ENCODE measurements around the gene DPP8.
"Not testable (repeated sequence)": the region's sequence is repeated elsewhere in the genome, so short reads cannot be mapped to it uniquely, and the experiment has no call there.

DPP8 gene

GRCh38 chr15:65516997-65517865, at the start of gene DPP8:
Gene DPP8 (minus strand): TSS chr15:65517689. CDS start chr15:65512553, 5,136 bp downstream.
- DNase-seq = peak; percentile 95

DNA sequence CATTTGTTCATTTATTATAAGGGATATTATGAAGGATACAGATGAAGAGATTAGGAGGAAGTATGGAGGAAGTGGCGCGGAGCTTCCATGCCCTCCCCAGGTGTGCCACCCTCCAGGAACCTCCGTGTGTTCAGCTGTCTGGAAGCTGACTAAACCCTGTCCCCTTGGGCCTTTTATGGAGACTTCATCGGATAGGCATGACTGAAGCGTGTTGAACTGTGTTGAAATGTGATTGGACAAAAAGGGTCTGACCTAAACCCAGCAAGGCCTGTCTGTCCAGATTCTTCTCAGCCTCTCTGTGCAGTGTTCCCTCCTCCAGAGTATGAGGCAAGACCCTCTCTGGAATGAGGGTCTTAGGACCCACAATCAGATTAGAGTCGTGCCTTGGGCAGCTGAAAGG, 44.4 kb upstream of the DPP8 start:
- DNase-seq = no peak

DNA sequence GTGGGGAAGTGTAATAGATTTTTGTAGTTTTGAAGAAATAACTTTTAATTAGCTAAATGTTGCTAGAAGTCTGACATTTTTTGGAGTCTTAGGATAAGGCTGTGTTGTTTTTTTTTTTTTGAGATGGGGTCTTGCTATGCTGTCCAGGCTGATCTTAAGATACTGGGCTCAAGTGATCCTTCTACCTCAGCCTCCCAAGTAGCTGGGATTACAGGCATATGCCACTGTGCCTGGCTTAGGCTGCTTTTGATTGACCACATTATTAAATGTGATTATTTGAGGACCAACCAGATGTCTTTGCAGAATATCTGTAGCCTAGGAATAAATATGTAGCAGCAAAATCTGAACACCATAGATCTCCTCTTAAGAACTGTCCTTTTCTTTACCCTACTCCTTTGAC, 42.5 kb upstream of the DPP8 start:
- DNase-seq = no peak

DNA sequence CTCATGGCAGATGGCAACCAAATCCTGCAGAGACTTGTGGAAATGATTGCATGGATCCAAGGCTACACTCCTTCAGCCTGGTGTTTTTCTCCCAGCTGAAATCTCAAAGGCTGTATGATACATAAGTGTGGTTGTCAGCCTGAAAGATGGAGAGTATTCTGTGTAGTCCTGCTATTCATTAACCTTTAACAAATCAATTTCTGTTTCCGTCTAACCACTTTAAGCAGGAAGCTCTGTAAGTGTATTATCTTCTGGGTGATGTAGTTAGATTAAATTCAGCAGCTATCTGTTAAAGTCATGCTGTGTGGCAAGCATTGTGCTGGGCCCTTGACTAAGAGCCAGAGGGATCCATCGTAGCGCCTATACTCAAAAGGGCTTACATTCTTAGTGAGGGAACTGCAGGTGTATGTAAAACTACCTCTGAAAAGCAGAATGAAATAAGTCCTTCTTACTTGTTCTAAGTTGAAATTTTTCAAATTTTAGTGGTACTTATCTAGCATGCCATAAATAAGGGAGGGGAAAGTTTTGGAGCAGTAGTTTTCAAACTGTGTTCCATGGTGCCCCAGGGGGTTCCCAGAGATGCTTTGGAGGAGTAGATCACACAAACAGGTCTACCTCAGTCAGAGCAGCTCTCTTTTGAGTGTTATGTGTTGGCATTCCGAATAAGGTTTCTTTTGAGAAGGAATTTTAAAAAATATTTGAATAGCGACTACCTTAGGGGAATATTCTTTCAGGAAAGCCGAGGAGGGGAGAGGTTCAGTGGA, 41.7 kb upstream of the DPP8 start:
- no peak for DNase-seq

DNA sequence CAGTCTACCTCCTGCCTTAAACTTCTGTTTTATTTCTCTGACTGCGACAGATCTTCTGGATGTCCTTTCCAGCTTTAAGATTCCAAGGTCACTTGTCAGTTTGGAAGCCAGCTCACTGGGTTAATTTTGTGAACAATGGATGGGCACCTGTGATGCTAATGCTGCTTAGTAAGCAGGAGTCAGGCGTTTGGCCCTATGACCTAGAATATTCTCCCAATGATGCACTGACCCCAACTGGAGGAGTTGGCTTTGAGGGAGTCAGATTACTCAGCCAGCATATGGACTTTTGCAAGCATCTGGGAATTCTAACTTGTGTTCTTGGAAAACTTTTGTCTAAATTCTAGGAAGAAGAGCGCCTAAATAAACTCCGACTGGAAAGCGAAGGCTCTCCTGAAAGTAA, 40.8 kb upstream of the DPP8 start:
- DNase-seq = no peak

DNA sequence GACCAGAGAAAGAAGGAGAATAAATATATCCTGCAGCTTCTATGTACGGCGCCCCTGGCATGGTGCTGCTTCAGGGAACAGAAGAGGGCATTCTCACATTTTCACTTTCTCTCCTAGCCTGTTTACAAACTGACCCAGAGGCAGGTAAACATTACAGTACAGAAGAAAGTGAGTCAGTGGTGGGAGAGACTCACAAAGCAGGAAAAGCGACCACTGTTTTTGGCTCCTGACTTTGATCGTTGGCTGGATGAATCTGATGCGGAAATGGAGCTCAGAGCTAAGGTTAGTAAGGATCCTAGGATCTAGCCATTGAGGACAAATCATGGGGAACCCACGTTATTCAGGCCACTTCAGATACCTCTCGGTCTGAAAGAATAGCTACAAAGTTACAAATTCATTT, 39.1 kb upstream of the DPP8 start:
- no peak for DNase-seq

DNA sequence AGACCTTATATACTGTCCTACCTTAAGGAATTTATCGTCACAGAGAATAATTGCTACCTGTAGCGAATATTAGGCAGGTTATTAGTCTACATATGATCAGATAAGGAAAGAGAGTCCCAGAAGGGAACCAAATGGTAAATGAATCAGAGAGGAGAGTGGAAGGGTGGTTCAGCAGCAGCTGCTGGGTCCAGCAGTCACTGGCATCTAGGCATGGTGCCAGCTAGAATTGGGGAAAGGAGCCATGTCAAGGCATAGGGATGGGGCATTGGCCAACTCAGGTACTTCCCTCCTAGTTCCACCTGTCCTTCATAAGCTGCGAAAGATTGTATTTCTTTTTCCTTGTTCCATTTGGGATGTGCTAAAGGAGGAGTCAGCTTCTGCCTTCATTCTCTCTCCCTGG, 36.2 kb upstream of the DPP8 start:
- no peak for DNase-seq

GRCh38 chr15:65552851-65553250, 35.4 kb upstream of the DPP8 start:
- not testable (repeated sequence) for DNase-seq

DNA sequence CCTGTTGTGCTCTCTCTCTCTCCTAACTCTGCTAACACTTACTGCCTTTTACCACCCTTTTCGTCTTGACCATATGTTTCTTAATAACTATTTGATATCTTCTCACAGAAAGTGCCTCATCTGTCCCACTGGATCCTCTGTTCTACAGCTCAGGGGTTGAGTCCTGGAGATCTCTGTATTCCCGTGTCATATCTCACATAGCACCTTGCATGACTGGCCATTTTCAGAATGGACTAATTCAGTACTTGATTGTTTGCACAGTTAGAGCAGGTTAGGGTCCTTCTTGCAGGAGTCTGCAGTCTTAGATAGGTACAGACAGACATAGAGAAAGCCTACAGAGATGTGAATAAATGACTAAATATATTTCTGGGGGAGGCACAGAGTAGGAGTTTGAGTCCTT, 33.7 kb upstream of the DPP8 start:
- DNase-seq = no peak

GRCh38 chr15:65550681-65551098, 33.2 kb upstream of the DPP8 start:
- DNase-seq = no peak

- not testable (repeated sequence) for DNase-seq
Measured at GRCh38 chr15:65549288-65549687, 31.8 kb upstream of the DPP8 start.

- DNase-seq = no peak
Measured at GRCh38 chr15:65547841-65548240, 30.4 kb upstream of the DPP8 start.

DNA sequence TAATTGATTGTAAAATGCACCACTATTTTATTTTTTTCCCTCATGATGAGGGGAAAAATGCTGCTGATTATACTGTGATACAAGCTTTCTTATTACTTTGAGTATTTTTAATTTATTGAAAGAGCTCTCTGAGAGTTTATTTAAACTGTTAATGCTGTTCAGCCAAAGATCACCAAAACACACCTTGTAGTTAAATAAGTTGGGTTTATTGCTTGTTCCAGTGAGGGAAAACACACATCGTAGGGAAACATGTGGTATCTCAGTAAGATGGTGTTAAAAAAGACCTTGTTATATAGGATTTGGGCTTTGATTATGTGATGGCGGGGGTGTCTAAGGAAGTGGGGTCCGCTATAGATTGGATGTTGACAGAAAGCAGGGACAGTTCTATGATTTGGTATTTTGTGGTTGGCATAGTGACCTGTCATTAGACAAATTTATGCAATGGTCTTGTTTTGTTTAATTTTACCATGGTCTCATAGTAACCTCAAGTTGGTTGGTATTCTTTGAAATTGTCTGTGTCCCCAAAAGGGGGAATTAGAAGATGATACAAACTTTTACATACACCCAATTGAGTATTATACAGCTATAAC, 23.8 kb upstream of the DPP8 start:
- no peak for DNase-seq

GRCh38 chr15:65540314-65540713, 22.8 kb upstream of the DPP8 start:
- no peak for DNase-seq

DNA sequence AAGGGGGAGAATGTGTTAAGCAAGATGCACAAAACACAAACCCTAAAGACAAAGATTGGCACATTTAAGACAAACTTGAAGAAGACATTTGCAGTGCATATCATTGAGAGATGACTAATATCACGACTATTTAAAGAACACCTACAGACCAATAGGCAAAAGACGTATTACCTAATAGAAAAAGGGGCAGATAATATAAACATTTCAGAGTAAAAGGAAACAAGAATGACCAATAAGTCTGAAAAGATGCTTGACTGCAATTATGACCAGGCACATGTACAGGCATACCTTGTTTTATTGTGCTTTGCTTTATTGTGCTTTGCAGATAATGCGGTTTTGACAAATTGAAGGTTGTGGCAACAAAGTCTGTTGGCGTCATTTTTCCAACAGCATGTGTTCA, 17.7 kb upstream of the DPP8 start:
- DNase-seq = no peak

GRCh38 chr15:65533057-65533756, 15.7 kb upstream of the DPP8 start:
- DNase-seq = no peak

DNA sequence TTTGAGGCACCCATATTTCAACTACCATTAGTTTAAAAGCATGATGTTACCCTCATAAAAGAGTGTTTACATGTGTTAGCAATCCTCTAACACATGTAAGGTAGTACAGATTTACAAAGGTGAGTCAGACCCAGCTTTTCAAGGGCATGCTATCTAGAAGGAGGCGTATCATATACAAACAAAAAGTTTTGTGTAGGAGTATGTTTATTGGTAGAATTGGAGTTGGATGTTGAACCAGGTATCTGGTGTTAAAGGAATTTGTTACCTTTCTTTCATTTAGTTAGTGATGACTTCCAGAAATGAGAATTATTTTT, 15.2 kb upstream of the DPP8 start:
- DNase-seq = no peak

DNA sequence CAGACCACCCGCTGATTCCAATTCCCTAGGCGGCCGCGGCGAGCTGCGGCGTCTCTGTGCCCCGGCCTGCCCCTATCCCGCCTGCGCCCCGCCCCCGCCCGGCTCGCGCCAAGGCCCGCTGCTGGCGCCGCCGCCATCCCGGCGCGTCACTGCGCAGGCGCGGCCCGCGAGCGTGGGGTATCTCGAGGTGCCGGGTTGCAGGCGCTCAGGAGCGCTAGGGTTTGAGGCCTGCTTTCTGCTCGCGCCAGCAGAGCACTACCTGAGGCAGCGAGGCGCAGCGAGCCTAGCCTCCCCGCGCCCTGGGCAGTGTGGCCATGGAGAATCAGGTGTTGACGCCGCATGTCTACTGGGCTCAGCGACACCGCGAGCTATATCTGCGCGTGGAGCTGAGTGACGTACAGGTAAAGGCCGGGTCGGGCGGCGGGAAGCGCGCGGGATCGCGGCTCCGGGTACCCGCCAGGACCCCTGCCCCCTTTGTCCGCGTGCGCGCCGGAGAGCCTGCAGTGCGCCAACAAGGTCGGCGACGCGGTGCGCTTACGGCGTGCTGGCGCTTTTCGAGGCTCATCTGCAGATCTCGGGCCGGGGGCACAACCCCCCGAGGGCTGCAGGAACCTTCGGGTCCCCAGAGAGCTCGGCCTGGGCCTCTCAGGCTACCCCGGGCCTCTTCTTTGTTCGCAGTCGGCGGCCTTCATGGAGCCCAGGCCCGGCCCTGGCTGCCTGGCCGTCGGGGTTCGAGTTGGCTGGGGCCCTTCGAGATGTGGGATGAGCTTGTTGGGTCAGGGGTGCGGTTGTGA, 13.0 kb upstream of the DPP8 start, which contains the start of gene HACD3:
TSS of gene HACD3 (plus strand) at position 146 of the 794 bp plus-strand sequence. CDS start at position 315, 169 bp downstream.
- DNase-seq = peak; percentile 87

GRCh38 chr15:65529762-65530317, 12.4 kb upstream of the DPP8 start:
- DNase-seq = no peak

DNA sequence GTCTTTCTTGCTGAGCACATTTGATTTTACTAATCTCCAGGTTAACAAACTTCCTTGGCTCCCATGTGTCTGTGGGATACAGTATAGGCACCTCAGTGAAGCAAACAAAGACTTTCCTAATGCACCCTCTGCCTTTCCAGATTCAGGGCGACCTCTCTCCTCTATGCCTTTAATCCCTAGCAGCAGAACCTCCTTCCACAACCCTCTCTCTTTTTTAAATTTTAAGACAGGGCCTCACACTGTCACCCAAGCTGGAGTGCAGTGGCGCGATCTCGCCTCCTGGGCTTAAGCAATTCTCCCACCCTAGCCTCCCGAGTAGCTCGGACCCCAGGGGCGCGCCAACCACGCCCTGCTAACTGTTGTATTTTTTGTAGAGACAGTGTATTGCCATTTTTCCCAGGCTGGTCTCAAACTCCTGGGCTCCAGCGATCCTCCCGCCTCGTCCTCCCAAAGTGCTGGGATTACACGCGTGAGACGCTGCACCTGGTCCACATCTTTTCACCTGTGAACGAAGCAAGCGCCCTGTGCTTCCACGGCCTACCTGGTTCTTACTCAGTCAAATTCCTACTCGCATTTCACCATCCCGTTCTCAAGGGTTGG, 11.1 kb upstream of the DPP8 start:
- no peak for DNase-seq

GRCh38 chr15:65525622-65526021, 8.1 kb upstream of the DPP8 start:
- no peak for DNase-seq

DNA sequence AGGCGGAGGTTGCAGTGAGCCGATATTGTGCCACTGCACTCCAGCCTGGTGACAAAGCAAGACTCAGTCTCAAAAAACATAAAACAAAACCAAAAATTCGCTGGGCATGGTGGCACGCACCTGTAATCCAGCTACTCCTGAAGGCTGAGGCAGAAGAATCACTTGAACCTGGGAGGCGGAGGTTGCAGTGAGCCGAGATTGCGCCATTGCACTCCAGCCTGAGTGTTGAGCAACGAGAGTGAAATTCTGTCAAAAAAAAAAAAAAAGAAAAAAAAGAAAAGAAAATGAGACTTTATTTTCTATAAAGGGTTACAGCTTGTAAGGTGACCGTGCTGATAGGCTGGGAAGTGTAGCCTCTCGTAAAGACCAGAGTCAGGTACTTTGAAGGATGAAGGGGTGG, 6.7 kb upstream of the DPP8 start:
- no peak for DNase-seq
